C4-2B (cell line): ENCODE results near the gene PEX14.

Experiments used
- CTCF ChIP-seq: fragments of 450-650 bp; conservative IDR thresholded peaks from 2 replicates; pipeline ENCODE4 v1.5.1; 2017; ENCODE audit warnings: mild to moderate bottlenecking
- ZFX ChIP-seq: fragments of 450-650 bp; IDR thresholded peaks from 2 replicates; pipeline ENCODE4 v1.6.1; 2017

GRCh38 chr1:10429868-10430215, 44.9 kb upstream of the PEX14 start:
- no peak for TF ChIP-seq CTCF
- TF ChIP-seq ZFX = no peak
